ENCODE results near the gene DTNB.
"Not testable (repeated sequence)": the region's sequence is repeated elsewhere in the genome, so short reads cannot be mapped to it uniquely, and the experiment has no call there.

Gene DTNB

DNA sequence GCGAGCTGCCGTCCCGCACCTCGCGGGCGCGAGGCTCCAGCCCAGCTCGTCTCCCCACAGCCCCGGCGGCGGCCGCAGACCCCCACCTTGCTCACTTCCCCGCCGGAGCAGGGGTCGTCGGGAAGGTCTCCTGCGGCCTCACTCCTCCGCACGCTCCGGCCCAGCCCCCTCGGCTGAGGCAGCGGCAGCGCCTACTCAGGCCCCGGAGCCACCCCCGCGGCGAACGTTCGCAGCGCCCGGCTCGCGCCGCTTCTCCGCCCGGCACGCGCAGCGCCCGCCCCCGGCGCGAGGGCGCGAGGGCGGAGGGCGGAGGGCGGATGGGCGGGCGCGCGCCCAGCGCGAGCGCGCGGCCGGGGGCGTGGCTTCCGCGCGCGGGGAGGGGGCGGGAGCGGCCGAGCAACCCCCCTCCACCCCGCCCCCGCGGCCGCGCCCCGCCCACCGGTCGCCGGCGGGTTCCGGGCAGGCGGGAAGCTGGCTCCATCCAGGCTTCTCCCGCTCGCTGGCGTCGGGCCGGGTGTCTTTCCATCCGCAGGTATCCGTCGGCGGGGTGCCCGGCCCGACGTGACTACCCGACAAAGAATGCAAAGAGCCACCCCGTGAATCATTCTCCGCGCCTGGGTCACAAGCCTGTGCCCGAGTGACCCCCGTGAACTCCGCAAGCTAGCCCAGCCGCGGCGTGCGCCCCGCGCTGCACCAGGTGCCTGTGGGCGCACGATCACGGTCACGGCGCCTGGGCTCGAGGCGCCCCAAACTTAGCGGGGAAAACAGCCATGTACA, at the start of gene DTNB:
DTNB (minus strand) TSS at position 278 of the 777 bp plus-strand sequence. CDS start 20,917 bp downstream, outside the sequence.
- no peak for DNase-seq (ENCODE audit: low read depth)

DNA sequence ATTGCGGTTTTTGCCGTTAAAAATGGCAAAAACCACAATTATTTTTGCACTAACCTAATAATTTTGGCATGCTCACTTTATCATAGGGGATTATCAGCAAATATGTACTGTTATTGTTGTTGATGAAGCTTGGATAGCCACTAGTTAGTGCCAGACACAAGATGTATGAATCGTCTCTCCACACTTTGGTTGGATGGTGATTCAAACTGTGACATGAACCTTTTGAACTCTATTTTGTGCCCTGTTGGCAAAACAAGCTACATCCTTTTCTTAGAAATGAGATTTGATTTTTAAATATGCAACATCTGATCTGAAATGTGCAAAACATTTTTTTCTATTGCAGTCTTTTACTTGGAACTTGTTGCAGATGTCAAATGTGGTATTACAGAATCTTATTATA, 48.8 kb upstream of the DTNB start:
- DNase-seq (ENCODE audit: low read depth), result no peak

GRCh38 chr2:25720575-25720974, 47.2 kb upstream of the DTNB start:
- DNase-seq (ENCODE audit: low read depth), result no peak

DNA sequence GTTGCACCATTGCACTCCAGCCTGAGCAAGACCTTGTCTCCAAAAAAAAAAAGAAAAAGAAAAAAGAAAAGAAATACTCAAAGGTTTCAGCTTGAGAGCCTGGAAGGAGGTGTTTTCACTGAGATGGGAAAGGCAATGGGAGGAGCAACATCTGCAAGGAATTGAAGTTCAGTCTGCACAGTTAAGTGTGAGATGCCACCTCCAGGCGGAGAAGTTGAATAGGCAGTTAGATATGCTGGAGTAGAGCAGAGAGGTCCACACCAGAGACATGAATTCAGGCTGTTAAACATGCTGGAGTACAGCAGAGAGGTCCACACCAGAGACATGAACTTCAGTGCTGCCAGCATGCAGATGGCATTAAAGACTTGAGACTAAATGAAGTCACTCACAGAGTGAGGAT, 41.4 kb upstream of the DTNB start:
- DNase-seq (ENCODE audit: low read depth), result no peak

- DNase-seq (ENCODE audit: low read depth), result no peak
These were observed 39.1 kb upstream of the DTNB start for GRCh38 chr2:25712455-25712854.

DNA sequence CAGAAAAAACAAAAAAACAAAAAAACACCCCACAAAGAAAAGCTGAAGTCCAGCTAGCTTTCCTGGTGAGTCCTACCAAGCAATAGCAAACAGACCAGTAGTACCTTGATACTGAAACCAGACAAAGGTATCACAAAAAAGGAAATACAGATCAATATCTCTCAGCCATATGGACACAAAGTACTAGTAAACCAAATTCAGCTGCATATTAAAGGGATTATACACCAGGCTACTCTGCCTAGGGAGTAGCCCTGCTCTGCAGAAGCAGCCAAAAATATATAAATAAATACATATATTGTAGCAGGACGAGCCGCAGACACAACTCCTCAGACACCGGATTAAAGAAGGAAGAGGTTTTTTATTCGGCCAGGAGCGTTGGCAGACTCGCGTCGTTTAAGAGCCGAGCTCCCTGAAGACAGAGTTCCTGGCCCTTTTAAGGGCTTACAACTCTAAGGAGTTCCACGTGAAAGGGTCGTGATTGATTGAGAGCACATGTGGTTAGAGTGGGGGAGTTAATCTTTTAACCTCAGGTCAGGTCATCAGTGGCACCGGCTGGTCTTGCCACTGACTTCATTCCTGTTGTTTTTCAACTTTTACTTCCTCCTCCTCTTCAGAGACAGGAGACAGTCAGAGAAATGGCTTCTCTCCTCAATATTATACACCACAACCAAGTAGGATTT, 38.4 kb upstream of the DTNB start:
- DNase-seq (ENCODE audit: low read depth), result no peak

GRCh38 chr2:25710750-25711149, 37.4 kb upstream of the DTNB start:
- no peak for DNase-seq (ENCODE audit: low read depth)

DNA sequence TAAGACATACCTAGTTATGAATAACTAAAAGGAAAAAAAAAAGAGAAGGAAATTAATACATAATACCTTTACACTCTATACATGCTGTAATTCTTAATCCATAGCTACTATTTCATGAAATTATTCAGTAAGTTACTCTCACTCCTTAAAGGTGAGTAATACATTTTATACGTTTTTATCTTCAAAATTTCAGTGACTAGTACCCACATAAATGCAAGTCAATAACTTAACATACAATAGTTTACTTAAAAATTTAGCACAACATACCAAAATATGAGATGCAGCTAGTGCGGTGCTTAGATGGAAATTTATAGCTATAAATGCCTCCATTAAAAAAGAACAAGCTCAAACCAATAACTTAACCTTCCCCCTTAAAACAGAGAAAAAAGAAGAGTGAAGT, 36.0 kb upstream of the DTNB start:
- no peak for DNase-seq (ENCODE audit: low read depth)

- no peak for DNase-seq (ENCODE audit: low read depth)
These were observed 34.7 kb upstream of the DTNB start for GRCh38 chr2:25707927-25708590.

DNA sequence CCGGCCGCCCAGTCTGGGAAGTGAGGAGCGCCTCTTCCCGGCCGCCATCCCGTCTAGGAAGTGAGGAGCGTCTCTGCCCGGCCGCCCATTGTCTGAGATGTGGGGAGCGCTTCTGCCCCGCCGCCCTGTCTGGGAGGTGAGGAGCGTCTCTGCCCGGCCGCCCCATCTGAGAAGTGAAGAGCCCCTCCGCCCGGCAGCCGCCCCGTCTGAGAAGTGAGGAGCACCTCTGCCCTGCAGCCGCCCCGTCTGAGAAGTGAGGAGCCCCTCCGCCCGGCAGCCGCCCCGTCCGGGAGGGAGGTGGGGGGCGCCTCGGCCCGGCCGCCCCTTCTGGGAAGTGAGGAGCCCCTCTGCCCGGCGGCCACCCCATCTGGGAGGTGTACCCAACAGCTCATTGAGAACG, 32.2 kb upstream of the DTNB start:
- not testable (repeated sequence) for DNase-seq (ENCODE audit: low read depth)

- no peak for DNase-seq (ENCODE audit: low read depth)
These were observed 28.4 kb upstream of the DTNB start for GRCh38 chr2:25701801-25702200.

DNA sequence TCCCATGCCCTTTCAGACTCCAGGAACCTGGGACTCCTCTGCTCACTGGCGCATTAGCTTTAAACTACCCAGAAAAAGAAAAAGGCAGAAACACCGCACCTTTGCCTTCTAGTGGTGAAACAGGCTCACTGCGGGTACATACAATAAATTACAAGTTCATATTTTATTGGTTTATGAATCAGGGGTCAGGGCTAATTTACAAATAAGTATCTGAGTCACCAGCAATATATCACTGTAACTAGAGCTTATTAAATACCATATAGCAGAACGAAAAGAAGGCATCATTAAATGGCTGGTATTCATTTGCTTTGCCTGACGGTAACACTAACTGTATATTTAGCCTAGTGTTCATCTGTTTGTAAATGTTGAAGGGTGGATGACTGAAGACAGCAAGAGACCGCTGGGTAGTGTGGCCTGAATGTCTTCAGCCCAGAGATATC, 26.9 kb upstream of the DTNB start:
- DNase-seq (ENCODE audit: low read depth), result peak; percentile 60

DNA sequence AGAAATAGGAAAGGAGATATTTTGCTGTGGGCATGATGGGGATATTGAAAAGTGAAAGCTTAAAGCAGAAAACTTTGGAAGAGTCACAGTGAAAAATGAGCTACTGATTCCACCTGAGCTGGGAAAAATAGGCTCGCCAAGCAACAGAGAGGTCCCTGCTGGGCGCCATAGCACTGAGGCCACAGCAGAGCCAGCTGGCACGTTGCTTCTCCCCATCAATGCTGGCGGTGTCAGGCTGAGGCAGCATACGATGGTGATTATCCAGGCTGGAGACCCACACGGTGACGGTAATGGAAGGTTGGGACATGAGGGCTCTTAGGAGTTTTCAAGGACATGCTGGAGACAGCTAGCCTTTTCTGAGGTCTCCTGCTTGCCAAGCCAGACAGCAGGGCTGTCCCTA, 25.8 kb upstream of the DTNB start:
- no peak for DNase-seq (ENCODE audit: low read depth)

DNA sequence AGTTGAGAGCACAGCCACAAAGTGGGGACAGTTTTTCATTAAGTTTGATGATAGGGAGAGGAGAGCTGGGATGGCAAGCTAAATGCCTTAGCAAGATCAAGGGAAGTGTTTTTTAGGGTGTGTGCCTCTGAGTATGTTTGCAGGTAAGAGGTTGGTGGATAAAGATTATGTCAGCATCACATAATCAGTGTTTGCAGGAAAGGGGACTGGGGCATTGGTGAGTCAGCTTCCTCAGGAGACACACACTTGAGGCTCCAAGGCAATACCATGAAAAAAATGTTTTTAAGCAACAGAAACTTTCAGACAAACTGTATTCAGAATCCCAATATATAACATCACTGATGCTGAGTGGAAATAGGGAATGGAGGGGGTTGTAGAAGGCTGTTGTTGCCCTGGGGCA, 25.4 kb upstream of the DTNB start:
- DNase-seq (ENCODE audit: low read depth), result no peak

DNA sequence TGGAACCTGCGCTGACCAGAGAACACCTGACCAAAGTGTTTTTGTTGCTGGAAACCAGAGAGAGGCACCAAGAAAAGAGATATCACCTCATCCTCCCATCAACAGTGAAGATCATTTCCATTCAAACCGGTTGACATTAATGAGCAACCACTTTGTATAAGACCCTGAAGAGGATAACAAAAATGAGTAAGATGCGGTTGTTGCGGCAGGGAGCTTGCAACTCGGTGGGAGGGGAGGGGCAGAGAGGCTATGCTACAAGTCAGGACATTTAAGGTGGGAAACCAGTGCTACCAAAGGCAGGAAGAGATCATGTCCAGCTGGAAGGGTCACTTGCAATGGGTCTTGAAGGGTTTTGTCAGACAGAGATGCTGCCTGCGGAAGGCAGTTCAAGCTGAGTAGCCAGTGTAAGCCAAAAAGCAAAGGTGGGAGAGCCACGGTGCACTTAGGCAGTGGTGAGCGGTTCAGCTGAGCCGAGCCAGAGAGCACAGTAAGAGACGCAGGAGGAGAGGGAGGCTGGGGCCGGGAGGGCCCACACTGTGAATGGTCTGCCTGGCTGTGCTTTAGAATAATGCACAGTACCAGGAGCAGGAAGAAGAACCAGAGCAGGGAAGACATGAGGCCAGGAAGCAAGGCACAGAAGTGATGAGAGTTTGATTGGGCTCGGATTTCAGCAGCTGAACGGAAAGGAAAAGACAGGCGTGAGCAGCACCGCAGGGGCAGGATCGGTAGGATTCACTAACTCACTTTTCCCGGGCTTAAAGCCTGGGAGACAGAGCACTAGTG, 24.4 kb upstream of the DTNB start:
- no peak for DNase-seq (ENCODE audit: low read depth)

GRCh38 chr2:25692737-25693445, 19.5 kb upstream of the DTNB start:
- DNase-seq (ENCODE audit: low read depth), result no peak

- no peak for DNase-seq (ENCODE audit: low read depth)
These were observed 18.8 kb upstream of the DTNB start for GRCh38 chr2:25692143-25692542.

- DNase-seq (ENCODE audit: low read depth), result no peak
These were observed 16.7 kb upstream of the DTNB start for GRCh38 chr2:25690058-25690457.

- DNase-seq (ENCODE audit: low read depth), result no peak
These were observed 14.9 kb upstream of the DTNB start for GRCh38 chr2:25688236-25688635.

DNA sequence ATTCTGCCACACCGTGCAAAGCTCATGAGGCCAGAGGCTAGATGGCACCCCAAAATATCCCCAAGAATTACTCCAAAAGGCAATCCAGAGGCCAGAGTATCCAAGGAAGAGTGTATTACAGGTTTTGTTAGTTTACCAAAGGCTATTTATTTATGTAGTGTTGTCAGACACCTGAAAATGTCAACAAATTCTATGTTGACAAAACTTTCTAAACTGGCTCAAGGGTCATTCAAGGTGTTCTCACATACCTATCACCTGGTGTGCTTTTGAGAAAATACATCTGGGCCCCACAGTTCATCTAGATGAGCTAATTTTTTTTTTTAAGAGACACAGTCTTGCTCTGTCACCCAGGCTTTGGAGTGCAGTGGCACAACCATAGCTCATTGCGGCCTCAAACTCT, 12.4 kb upstream of the DTNB start:
- no peak for DNase-seq (ENCODE audit: low read depth)

GRCh38 chr2:25684577-25685473, 11.4 kb upstream of the DTNB start:
- no peak for DNase-seq (ENCODE audit: low read depth)

Data from HS-5 (cell line).